Osteocyte (in vitro differentiated cells): ENCODE measurements around the gene ASAP2. TPM values are rescaled to one million over a fixed set of nuclear protein-coding genes. Genes with fewer than 3 reads are reported as not detected.

Experiments used
- DNase-seq: peaks from one replicate; pipeline ENCODE4 v3.0.0; 2021; ENCODE audit warnings: mixed read lengths; ENCODE audit not compliant: unreplicated experiment; ENCODE audit errors: extremely low spot score
- H3K27ac Mint-ChIP-seq: one replicate; pipeline ENCODE4 v1.8.0; 2021; ENCODE audit warnings: mild to moderate bottlenecking, mixed read lengths; ENCODE audit not compliant: unreplicated experiment
- H3K27me3 Mint-ChIP-seq: one replicate; pipeline ENCODE4 v1.8.0; 2021; ENCODE audit warnings: mixed read lengths; ENCODE audit not compliant: unreplicated experiment
- H3K36me3 Mint-ChIP-seq: one replicate; pipeline ENCODE4 v1.8.0; 2021; ENCODE audit warnings: mixed read lengths; ENCODE audit not compliant: unreplicated experiment
- H3K4me1 Mint-ChIP-seq: one replicate; pipeline ENCODE4 v1.8.0; 2021; ENCODE audit warnings: mixed read lengths; ENCODE audit not compliant: unreplicated experiment
- H3K4me3 Mint-ChIP-seq: one replicate; pipeline ENCODE4 v1.8.0; 2021; ENCODE audit warnings: mild to moderate bottlenecking, moderate library complexity, mixed read lengths; ENCODE audit not compliant: unreplicated experiment
- H3K9me3 Mint-ChIP-seq: one replicate; pipeline ENCODE4 v1.8.0; 2021; ENCODE audit warnings: mixed read lengths; ENCODE audit not compliant: unreplicated experiment
- total RNA-seq: library from RNA; stranded (reverse); gene quantifications from 2 replicates; pipeline ENCODE4 v1.2.1, GENCODE V29; 2021
- TF ChIP-seq, protein P1 (sequence below): fragments of 200-600 bp; sonication (generic); IDR thresholded peaks from 2 replicates; pipeline ENCODE4 v1.5.0; 2021; ENCODE audit warnings: antibody characterized with exemption, mild to moderate bottlenecking, moderate library complexity

Gene ASAP2
- total RNA-seq, 1 donor from 2014 or later = 91.0 TPM

DNA sequence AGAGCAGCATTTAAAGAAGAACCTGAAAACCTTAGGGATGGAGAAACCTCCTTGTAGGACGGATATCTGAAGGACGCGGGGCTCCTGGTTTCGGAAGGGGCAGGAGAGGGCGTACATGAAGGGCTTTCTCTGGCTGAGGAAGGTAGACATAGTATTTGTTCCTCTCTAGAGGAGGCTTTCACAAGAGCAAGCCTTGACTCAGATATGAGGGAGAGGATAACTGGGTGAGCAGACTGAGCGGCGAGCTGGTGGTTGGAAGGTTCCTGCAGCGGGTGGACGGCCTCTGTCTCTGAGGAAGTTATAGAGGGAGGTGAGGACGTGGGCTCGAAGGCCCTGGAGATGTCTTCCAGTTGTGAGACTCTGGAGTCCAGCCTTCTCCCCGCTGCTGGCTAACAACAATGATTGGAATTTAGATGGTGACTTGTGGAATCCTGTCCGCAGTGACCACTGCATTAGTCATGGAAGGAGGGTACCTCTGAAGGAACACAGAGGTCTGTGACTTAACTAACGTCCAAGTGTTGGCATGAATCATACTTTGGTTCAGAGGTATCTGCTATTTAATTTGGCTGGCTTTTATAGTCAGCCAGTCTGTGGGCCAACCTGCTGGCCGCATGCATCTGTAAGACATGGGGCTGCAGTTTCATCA, 80.9 kb downstream of the ASAP2 start:
- Mint-ChIP-seq H3K4me1 (peaks cover 79% of the 10 kb centered on the region), H3K27ac (peak overlapping the region; percentile 96), H3K4me3 (peak overlapping the region; percentile 11), H3K9me3 (no peaks in the 10 kb centered on the region), H3K27me3 (no peaks in the 10 kb centered on the region), H3K36me3 (peaks cover 19% of the 10 kb centered on the region)
- DNase-seq = no peak
- TF ChIP-seq, protein P1, sequence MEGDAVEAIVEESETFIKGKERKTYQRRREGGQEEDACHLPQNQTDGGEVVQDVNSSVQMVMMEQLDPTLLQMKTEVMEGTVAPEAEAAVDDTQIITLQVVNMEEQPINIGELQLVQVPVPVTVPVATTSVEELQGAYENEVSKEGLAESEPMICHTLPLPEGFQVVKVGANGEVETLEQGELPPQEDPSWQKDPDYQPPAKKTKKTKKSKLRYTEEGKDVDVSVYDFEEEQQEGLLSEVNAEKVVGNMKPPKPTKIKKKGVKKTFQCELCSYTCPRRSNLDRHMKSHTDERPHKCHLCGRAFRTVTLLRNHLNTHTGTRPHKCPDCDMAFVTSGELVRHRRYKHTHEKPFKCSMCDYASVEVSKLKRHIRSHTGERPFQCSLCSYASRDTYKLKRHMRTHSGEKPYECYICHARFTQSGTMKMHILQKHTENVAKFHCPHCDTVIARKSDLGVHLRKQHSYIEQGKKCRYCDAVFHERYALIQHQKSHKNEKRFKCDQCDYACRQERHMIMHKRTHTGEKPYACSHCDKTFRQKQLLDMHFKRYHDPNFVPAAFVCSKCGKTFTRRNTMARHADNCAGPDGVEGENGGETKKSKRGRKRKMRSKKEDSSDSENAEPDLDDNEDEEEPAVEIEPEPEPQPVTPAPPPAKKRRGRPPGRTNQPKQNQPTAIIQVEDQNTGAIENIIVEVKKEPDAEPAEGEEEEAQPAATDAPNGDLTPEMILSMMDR = peak; percentile 40

DNA sequence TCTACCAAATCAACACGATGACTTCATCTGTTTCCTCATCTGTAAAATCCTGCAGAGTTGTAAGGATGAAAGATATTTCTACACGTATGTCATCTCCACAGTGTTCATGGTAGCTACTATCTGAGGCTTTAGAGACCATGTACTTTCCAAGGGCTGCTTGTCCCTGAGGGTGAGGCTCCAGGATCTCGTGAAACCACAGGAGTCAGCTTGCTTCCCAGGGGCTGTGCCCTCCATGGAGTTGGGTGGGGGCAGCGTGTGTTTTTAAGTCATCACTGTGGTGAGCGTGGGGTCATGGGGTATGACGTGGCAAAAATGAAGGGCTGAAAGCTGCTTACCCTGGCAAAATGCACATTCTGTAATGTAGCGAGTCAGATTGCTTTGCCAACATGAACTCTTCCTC, 81.6 kb downstream of the ASAP2 start:
- Mint-ChIP-seq H3K36me3 (peaks cover 14% of the 10 kb centered on the region), H3K27ac (peak overlapping the region; percentile 96), H3K4me1 (peaks cover 78% of the 10 kb centered on the region)

DNA sequence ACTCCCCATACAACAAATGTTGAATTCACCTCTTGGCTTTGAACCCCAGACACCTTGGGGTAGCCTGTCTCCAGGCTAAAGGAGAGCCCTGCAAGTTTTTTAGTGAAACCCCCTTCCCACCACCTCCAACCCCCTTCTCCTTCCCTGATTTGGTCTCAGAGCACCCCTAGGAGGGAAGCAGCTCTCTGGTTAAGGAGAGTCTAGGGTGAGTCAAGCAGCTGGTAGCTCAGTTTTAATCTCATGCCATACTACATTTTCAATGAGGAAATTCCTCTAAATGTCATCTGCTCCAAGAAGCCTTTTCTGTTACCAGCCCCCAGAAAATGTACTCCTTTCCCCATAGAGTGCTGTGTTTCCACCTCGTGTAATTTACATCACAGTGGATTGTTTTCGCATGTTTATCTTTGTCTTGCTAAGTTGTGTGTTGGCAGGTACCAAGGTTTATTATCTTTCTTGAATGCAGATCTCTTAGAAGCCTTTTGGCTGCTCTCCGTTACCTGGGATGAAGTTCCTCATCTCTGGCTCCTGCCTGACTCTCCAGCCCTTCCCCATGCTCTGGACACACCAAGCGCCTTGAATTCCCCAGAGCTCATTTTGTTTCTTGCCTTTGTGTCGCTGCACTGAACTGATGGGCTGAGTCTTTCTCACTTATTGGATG, 82.2 kb downstream of the ASAP2 start:
- TF ChIP-seq, protein P1 = no peak
- Mint-ChIP-seq H3K27ac (peak overlapping the region; percentile 96), H3K4me1 (peaks cover 81% of the 10 kb centered on the region), H3K27me3 (no peaks in the 10 kb centered on the region), H3K4me3 (no peak overlapping the region), H3K9me3 (no peaks in the 10 kb centered on the region), H3K36me3 (peaks cover 10% of the 10 kb centered on the region)
- DNase-seq = no peak

More for the DNA sequence above, 81.6 kb downstream of the ASAP2 start:
- H3K27me3 Mint-ChIP-seq = no peaks in the 10 kb centered on the region
- no peak for DNase-seq
- no peaks in the 10 kb centered on the region for H3K9me3 Mint-ChIP-seq
- TF ChIP-seq, protein P1 = no peak
- no peak overlapping the region for H3K4me3 Mint-ChIP-seq

DNA sequence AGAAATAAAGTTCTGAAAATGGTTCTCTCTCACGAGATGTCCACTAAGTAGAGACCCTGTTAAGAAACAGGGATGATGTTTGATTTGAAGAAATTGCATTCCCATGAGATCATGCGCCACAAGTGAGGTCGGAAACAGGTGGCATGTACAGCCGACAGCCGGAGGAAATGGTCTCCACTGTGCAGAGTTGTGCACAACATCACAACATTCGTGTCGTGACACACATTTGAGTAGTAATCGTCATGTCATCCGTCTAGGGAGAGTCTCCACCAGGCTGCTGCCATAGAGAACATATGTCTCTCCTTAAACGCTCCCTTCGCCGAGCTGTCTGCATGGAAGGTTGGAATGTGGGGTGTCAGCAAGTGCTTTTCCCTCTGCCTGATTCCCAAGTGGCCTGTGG, 84.7 kb downstream of the ASAP2 start:
- TF ChIP-seq, protein P1 = no peak
- no peak overlapping the region for H3K4me3 Mint-ChIP-seq
- H3K4me1 Mint-ChIP-seq = peaks cover 60% of the 10 kb centered on the region
- no peaks in the 10 kb centered on the region for H3K27me3 Mint-ChIP-seq
- H3K9me3 Mint-ChIP-seq = no peaks in the 10 kb centered on the region
- H3K27ac Mint-ChIP-seq = peak overlapping the region; percentile 9
- DNase-seq = no peak
- peaks cover 5% of the 10 kb centered on the region for H3K36me3 Mint-ChIP-seq

DNA sequence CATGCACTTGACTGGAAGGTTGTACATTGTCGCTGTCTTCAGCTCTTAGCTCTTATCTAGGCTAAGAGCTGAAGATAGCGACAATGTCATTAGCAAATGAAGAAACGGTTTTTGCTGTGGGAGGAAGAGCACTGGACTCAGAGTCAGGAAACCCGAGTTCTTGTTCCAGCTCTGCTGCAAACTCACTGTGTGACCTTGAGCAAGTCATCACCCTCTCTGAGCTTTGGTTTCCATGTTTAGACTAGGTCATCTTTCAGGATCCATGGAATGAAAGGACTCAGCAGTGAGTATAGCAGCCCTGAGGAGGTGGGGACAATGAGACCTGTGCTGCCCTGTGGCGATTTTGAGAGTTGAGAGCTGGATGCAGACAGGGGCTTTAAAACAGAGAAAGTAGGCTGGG, 85.3 kb downstream of the ASAP2 start:
- Mint-ChIP-seq H3K4me1 (peaks cover 56% of the 10 kb centered on the region), H3K27ac (no peak overlapping the region), H3K9me3 (no peaks in the 10 kb centered on the region), H3K27me3 (no peaks in the 10 kb centered on the region), H3K36me3 (peaks cover 10% of the 10 kb centered on the region), H3K4me3 (no peak overlapping the region)
- DNase-seq = no peak
- TF ChIP-seq, protein P1 = no peak
